Liver (tissue), 9 donors: Measurements from ENCODE around the gene BORCS8. TPM values are rescaled to one million over a fixed set of nuclear protein-coding genes. Genes with fewer than 3 reads are reported as not detected.

ENCODE experiments used
- DNase-seq: peaks from one replicate; pipeline ENCODE4 v3.0.0-alpha.2; 2017; ENCODE audit warnings: low spot score
- H3K27ac ChIP-seq, 2 donors: one replicate each; pipeline ENCODE4 v1.7.0; 2013; ENCODE audit warnings: inconsistent platforms in 2 of 2, low read length in 2 of 2, control low read depth in 1 of 2, low read depth in 1 of 2, mild to moderate bottlenecking in 1 of 2
- H3K27me3 ChIP-seq, 4 donors: one replicate each; pipeline versions ENCODE4 v1.6.1 to v1.7.0; 2013; ENCODE audit warnings: low read length in 3 of 4, inconsistent platforms in 1 of 4, mild to moderate bottlenecking in 1 of 4, moderate library complexity in 1 of 4; ENCODE audit not compliant: control insufficient read depth in 4 of 4, insufficient read depth in 4 of 4
- H3K36me3 ChIP-seq, 4 donors: one replicate each; pipeline versions ENCODE4 v1.6.1 to v1.7.0; 2013; ENCODE audit warnings: low read length in 3 of 4, mild to moderate bottlenecking in 3 of 4, low read depth in 1 of 4, moderate library complexity in 1 of 4; ENCODE audit not compliant: control insufficient read depth in 4 of 4, insufficient read depth in 3 of 4
- H3K4me1 ChIP-seq, 4 donors: one replicate each; pipeline versions ENCODE4 v1.6.1 to v1.7.0; 2013; ENCODE audit warnings: low read length in 3 of 4, mild to moderate bottlenecking in 3 of 4, moderate library complexity in 1 of 4; ENCODE audit not compliant: control insufficient read depth in 4 of 4, insufficient read depth in 4 of 4
- H3K4me3 ChIP-seq, 3 donors: one replicate each; pipeline versions ENCODE4 v1.6.1 to v1.7.0; 2013; ENCODE audit warnings: low read length in 3 of 3, control low read depth in 1 of 3, low read depth in 1 of 3, mild to moderate bottlenecking in 1 of 3
- H3K9ac ChIP-seq, 2 donors: one replicate each; pipeline ENCODE4 v1.7.0; 2013; ENCODE audit warnings: low read length in 2 of 2, mild to moderate bottlenecking in 2 of 2, moderate library complexity in 2 of 2, control low read depth in 1 of 2, low read depth in 1 of 2
- H3K9me3 ChIP-seq, 4 donors: one replicate each; pipeline versions ENCODE4 v1.6.1 to v1.7.0; 2013; ENCODE audit warnings: low read length in 3 of 4; ENCODE audit not compliant: control insufficient read depth in 4 of 4
- FOXA1 ChIP-seq: IDR thresholded peaks from 2 replicates; pipeline ENCODE4 v1.6.1; 2016; ENCODE audit warnings: antibody characterized with exemption
- FOXA2 ChIP-seq: IDR thresholded peaks from 2 replicates; pipeline ENCODE4 v1.6.1; 2016; ENCODE audit warnings: antibody characterized with exemption
- GABPA ChIP-seq, 2 donors: IDR thresholded peaks in 1 of 2; conservative IDR thresholded peaks in 1 of 2; 2 replicates each; pipeline ENCODE4 v1.6.1; 2016; ENCODE audit warnings: antibody characterized with exemption in 2 of 2, mild to moderate bottlenecking in 1 of 2, moderate library complexity in 1 of 2
- HNF4A ChIP-seq, 2 donors: conservative IDR thresholded peaks; 2 replicates each; pipeline ENCODE4 v1.6.1; 2016; ENCODE audit warnings: antibody characterized with exemption in 2 of 2, mild to moderate bottlenecking in 2 of 2
- JUND ChIP-seq, 2 donors: IDR thresholded peaks; 2 replicates each; pipeline ENCODE4 v1.6.1; 2016; ENCODE audit warnings: antibody characterized with exemption in 2 of 2
- NR2F2 ChIP-seq: IDR thresholded peaks from 2 replicates; pipeline ENCODE4 v1.6.1; 2016; ENCODE audit warnings: antibody characterized with exemption
- RAD21 ChIP-seq, 2 donors: IDR thresholded peaks; 2 replicates each; pipeline ENCODE4 v1.6.1; 2016; ENCODE audit warnings: antibody characterized with exemption in 2 of 2, mild to moderate bottlenecking in 2 of 2
- RXRA ChIP-seq, 2 donors: IDR thresholded peaks; 2 replicates each; pipeline ENCODE4 v1.6.1; 2017 to 2018; ENCODE audit warnings: antibody characterized with exemption in 2 of 2, mild to moderate bottlenecking in 1 of 2
- SP1 ChIP-seq: IDR thresholded peaks from 2 replicates; pipeline ENCODE4 v1.6.1; 2018; ENCODE audit warnings: antibody characterized with exemption, mild to moderate bottlenecking
- TAF1 ChIP-seq: conservative IDR thresholded peaks from 2 replicates; pipeline ENCODE4 v1.6.1; 2016; ENCODE audit warnings: antibody characterized with exemption, mild to moderate bottlenecking
- YY1 ChIP-seq: IDR thresholded peaks from 2 replicates; pipeline ENCODE4 v1.6.1; 2016; ENCODE audit warnings: antibody characterized with exemption, mild to moderate bottlenecking
- WGBS: extraction: QIAGEN DNeasy Blood & Tissue Kit; methylation state at CpG from one replicate; pipeline ENCODE4 v1.1.7; 2013; 5-methylcytosine and 5-hydroxymethylcytosine counted together
- polyA plus RNA-seq, 2 donors: library from polyadenylated mRNA; stranded (reverse) in 1 of 2; unstranded in 1 of 2; fragments of 200-250 nt in 1 of 2; fragments of >200 nt in 1 of 2; fragmentation: Nextera tagmentation in 1 of 2; extraction: Ambion mirVana in 1 of 2; gene quantifications; one replicate each; pipeline versions ENCODE4 v1.2.1 to v1.2.3, GENCODE V29; 2013 to 2015
- total RNA-seq, 2 donors: library from RNA; depleted of rRNA; stranded (reverse); fragments of >200 nt; gene quantifications; one replicate each; pipeline ENCODE4 v1.2.3, GENCODE V29; 2014
- TF ChIP-seq, protein P1 (sequence below): IDR thresholded peaks from 2 replicates; pipeline ENCODE4 v1.6.1; 2016; ENCODE audit warnings: antibody characterized with exemption
- TF ChIP-seq, protein P2 (sequence below): IDR thresholded peaks from 2 replicates; pipeline ENCODE4 v1.6.1; 2016; ENCODE audit warnings: antibody characterized with exemption
- TF ChIP-seq, protein P3 (sequence below): IDR thresholded peaks from 2 replicates; pipeline ENCODE4 v1.6.1; 2016; ENCODE audit warnings: antibody characterized with exemption
- donor health status: healthy.
- donor health status: healthy.
- donor health status: healthy.
- donor health status: healthy.
- donor health status: healthy.

The BORCS8 gene
- total and polyA plus RNA-seq, 4 donors = 7.6 to 13.5 (median 9.4) TPM

DNA sequence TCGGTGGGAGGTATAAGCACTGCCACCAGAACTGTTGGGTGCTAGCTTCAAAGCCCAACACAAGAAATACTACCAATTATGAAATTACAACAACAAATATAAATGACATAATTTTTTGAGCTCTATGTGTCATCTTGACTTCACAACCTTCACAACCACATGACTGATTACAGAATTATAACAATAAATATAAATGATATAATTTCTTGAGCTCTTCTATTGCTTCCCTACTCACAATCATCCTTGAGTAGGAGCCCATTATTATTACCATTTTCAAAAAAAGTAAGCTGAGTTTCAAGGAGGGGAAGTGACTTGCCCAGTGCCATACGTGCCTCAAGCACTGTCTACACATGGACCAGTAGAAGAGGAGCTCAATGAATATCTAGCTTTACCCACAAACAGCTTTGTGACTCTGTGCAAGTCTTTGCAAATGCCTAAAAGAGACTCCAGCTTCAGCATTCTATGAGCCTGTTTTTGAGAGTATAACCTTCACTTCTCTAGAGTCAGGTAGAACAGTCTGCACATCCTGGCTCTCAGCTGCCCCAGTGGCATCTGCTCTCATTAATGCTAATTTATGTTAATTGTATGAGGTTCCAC, 42.4 kb upstream of the BORCS8 start:
- DNase-seq = no peak
- Histone ChIP-seq H3K4me1 (no peaks in the 10 kb centered on the region), H3K9me3 (peaks cover 3 to 15% (median 5%) of the 10 kb centered on the region in 4 donors), H3K9ac (no peak overlapping the region), H3K36me3 (no peaks in the 10 kb centered on the region), H3K27me3 (no peaks in the 10 kb centered on the region), H3K27ac (no peak overlapping the region), H3K4me3 (no peak overlapping the region)
- TF ChIP-seq, protein P1, sequence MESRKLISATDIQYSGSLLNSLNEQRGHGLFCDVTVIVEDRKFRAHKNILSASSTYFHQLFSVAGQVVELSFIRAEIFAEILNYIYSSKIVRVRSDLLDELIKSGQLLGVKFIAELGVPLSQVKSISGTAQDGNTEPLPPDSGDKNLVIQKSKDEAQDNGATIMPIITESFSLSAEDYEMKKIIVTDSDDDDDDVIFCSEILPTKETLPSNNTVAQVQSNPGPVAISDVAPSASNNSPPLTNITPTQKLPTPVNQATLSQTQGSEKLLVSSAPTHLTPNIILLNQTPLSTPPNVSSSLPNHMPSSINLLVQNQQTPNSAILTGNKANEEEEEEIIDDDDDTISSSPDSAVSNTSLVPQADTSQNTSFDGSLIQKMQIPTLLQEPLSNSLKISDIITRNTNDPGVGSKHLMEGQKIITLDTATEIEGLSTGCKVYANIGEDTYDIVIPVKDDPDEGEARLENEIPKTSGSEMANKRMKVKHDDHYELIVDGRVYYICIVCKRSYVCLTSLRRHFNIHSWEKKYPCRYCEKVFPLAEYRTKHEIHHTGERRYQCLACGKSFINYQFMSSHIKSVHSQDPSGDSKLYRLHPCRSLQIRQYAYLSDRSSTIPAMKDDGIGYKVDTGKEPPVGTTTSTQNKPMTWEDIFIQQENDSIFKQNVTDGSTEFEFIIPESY = no peak
- TF ChIP-seq HNF4A (conservative IDR thresholded peaks at IDR 0.05) = no peak
- WGBS = 47% methylated on average over 2 of the region's 2 CpGs

DNA sequence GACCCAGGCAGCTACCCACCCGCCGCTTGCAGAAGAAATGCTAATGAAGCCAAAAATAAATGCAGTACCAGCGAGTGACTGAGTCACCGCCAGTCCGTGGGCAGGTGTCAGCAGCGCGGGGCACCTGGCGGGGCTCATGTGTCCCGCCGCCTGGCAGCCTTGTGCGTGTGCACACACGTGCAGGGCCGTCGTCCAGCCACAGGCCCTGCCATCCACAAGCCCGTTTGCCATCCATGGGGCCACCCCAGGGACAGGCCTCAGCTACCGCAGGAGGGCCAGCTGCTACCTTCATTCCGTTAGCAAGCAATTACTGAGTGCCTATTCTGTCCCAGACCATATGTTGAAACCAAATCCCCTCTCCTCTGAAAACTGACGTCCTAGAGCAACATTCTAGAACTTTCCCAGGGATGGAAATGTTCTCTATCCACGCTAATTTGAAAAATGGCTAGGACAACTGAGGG, 40.3 kb upstream of the BORCS8 start:
- peaks cover 3 to 15% (median 5%) of the 10 kb centered on the region in 4 donors for H3K9me3 ChIP-seq
- H3K27ac ChIP-seq = no peak overlapping the region
- peaks cover 5 to 11% (median 8%) of the 10 kb centered on the region in 4 donors for H3K4me1 ChIP-seq
- 87% methylated on average over 19 of the region's 19 CpGs for WGBS
- H3K36me3 ChIP-seq = no peaks in the 10 kb centered on the region
- DNase-seq = no peak
- no peak overlapping the region for H3K4me3 ChIP-seq
- H3K9ac ChIP-seq = no peak overlapping the region
- TF ChIP-seq FOXA1 (no peak), RXRA (IDR thresholded peaks at IDR 0.05) (no peak), NR2F2 (no peak), HNF4A (conservative IDR thresholded peaks at IDR 0.05) (no peak), RAD21 (IDR thresholded peaks at IDR 0.05) (no peak), SP1 (no peak), JUND (IDR thresholded peaks at IDR 0.05) (no peak), GABPA (IDR thresholded peaks at IDR 0.05 in 1 of 2, conservative IDR thresholded peaks at IDR 0.05 in 1 of 2) (no peak), YY1 (no peak), TAF1 (no peak), FOXA2 (no peak)
- TF ChIP-seq, protein P2, sequence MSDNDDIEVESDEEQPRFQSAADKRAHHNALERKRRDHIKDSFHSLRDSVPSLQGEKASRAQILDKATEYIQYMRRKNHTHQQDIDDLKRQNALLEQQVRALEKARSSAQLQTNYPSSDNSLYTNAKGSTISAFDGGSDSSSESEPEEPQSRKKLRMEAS = no peak
- TF ChIP-seq, protein P1 = no peak
- H3K27me3 ChIP-seq = no peaks in the 10 kb centered on the region

DNA sequence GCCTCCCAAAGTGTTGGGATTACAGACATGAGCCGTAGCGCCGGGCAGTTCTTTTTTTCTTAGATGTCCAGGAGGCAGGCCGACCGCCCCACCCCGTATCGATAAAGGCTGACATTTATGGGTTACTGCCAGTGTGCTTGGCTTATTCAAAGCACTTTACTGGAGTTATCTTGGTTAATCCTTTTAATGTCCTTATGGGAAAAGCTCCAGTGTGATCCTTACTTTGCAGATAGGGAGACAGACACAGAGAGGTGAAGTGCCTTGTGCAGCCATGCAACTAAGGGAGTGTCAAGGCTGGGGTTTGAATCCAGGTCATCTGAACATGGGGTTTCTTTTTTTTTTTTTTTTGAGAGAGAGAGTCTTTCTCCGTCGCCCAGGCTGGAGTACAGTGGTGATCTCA, 39.0 kb upstream of the BORCS8 start:
- Histone ChIP-seq H3K36me3 (no peaks in the 10 kb centered on the region), H3K27ac (no peak overlapping the region), H3K4me1 (peaks cover 5 to 11% (median 8%) of the 10 kb centered on the region in 4 donors), H3K9ac (no peak overlapping the region), H3K9me3 (peaks cover 3 to 15% (median 5%) of the 10 kb centered on the region in 4 donors), H3K27me3 (no peaks in the 10 kb centered on the region), H3K4me3 (no peak overlapping the region)
- TF ChIP-seq, protein P3, sequence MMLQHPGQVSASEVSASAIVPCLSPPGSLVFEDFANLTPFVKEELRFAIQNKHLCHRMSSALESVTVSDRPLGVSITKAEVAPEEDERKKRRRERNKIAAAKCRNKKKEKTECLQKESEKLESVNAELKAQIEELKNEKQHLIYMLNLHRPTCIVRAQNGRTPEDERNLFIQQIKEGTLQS = no peak
- TF ChIP-seq, protein P1 = no peak
- no peak for TF ChIP-seq JUND (IDR thresholded peaks at IDR 0.05)
- 90% methylated on average over 9 of the region's 9 CpGs for WGBS
- DNase-seq = no peak
